ENCODE results near the gene ZBTB33.

Gene ZBTB33

GRCh38 chrX:120264341-120264740 lies 13.7 kb downstream of the ZBTB33 start:
- DNase-seq (ENCODE audit: low spot score), result no peak

GRCh38 chrX:120269373-120270035 lies 18.9 kb downstream of the ZBTB33 start:
- DNase-seq (ENCODE audit: low spot score), result no peak

GRCh38 chrX:120270567-120270966 lies 20.0 kb downstream of the ZBTB33 start:
- DNase-seq (ENCODE audit: low spot score), result no peak

- no peak for DNase-seq (ENCODE audit: low spot score)
These were observed 20.6 kb downstream of the ZBTB33 start for GRCh38 chrX:120271218-120271617.

- no peak for DNase-seq (ENCODE audit: low spot score)
These were observed 23.5 kb downstream of the ZBTB33 start for GRCh38 chrX:120274145-120274544.

- no peak for DNase-seq (ENCODE audit: low spot score)
These were observed 24.3 kb downstream of the ZBTB33 start for GRCh38 chrX:120274958-120275357.

- DNase-seq (ENCODE audit: low spot score), result no peak
These were observed 30.5 kb downstream of the ZBTB33 start for GRCh38 chrX:120281021-120281624.

- DNase-seq (ENCODE audit: low spot score), result no peak
These were observed 31.1 kb downstream of the ZBTB33 start for GRCh38 chrX:120281761-120282160.

- DNase-seq (ENCODE audit: low spot score), result no peak
These were observed 32.1 kb downstream of the ZBTB33 start for GRCh38 chrX:120282697-120283096.

- no peak for DNase-seq (ENCODE audit: low spot score)
These were observed 36.3 kb downstream of the ZBTB33 start for GRCh38 chrX:120286733-120287512.

- DNase-seq (ENCODE audit: low spot score), result no peak
These were observed 37.0 kb downstream of the ZBTB33 start for GRCh38 chrX:120287513-120288112.

GRCh38 chrX:120290107-120290506 lies 39.5 kb downstream of the ZBTB33 start:
- no peak for DNase-seq (ENCODE audit: low spot score)

GRCh38 chrX:120291211-120291610 lies 40.6 kb downstream of the ZBTB33 start:
- DNase-seq (ENCODE audit: low spot score), result no peak

- no peak for DNase-seq (ENCODE audit: low spot score)
These were observed 42.4 kb downstream of the ZBTB33 start for GRCh38 chrX:120293015-120293414.

GRCh38 chrX:120294651-120295050 lies 44.0 kb downstream of the ZBTB33 start:
- DNase-seq (ENCODE audit: low spot score), result no peak

- DNase-seq (ENCODE audit: low spot score), result no peak
These were observed 47.3 kb downstream of the ZBTB33 start for GRCh38 chrX:120297923-120298322.

GRCh38 chrX:120299928-120300327 lies 49.3 kb downstream of the ZBTB33 start:
- DNase-seq (ENCODE audit: low spot score), result no peak

- no peak for DNase-seq (ENCODE audit: low spot score)
These were observed 50.9 kb downstream of the ZBTB33 start for GRCh38 chrX:120301497-120301896.

- no peak for DNase-seq (ENCODE audit: low spot score)
These were observed 51.3 kb downstream of the ZBTB33 start for GRCh38 chrX:120301960-120302359.

- DNase-seq (ENCODE audit: low spot score), result no peak
These were observed 51.8 kb downstream of the ZBTB33 start for GRCh38 chrX:120302434-120302833.

GRCh38 chrX:120304256-120304655 lies 53.6 kb downstream of the ZBTB33 start:
- no peak for DNase-seq (ENCODE audit: low spot score)

GRCh38 chrX:120305531-120306141 lies 55.0 kb downstream of the ZBTB33 start:
- DNase-seq (ENCODE audit: low spot score), result no peak

All from globus pallidus (tissue), 1 donor.